Left lung (tissue), 10 donors: Measurements from ENCODE around the gene ZNF823. TPM values are rescaled to one million over a fixed set of nuclear protein-coding genes. Genes with fewer than 3 reads are reported as not detected.
"Not testable (repeated sequence)": the region's sequence is repeated elsewhere in the genome, so short reads cannot be mapped to it uniquely, and the experiment has no call there.

Experiments used
- ATAC-seq: fragments of 200-7000 bp; cut with Tn5 transposase; one replicate; pipeline ENCODE4 v1.9.1; 2020; ENCODE audit warnings: moderate library complexity
- DNase-seq, 4 donors: peaks; one replicate each; pipeline ENCODE4 v3.0.0-alpha.2; 2013 to 2020
- H3K27ac ChIP-seq, 2 donors: fragments of 200-600 bp; sonication (generic) in 1 of 2; one replicate each; pipeline versions ENCODE4 v1.5.0 to v1.8.0; 2020 to 2021
- H3K27me3 ChIP-seq, 2 donors: fragments of 200-600 bp; sonication (generic) in 1 of 2; one replicate each; pipeline versions ENCODE4 v1.5.0 to v1.8.0; 2020 to 2021
- H3K36me3 ChIP-seq, 2 donors: fragments of 200-600 bp; sonication (generic) in 1 of 2; one replicate each; pipeline versions ENCODE4 v1.5.0 to v1.8.0; 2020 to 2021
- H3K4me1 ChIP-seq, 2 donors: fragments of 200-600 bp; one replicate each; pipeline ENCODE4 v1.8.0; 2021
- H3K4me3 ChIP-seq, 2 donors: fragments of 200-600 bp; sonication (generic) in 1 of 2; one replicate each; pipeline versions ENCODE4 v1.5.0 to v1.8.0; 2020 to 2021; ENCODE audit warnings: mild to moderate bottlenecking in 1 of 2
- H3K9me3 ChIP-seq, 2 donors: fragments of 200-600 bp; sonication (generic) in 1 of 2; one replicate each; pipeline versions ENCODE4 v1.5.0 to v1.8.0; 2020 to 2021
- intact Hi-C, 2 donors: fragments of 100-400 bp; cut with DNase I; formaldehyde crosslinking; loops; one replicate each; pipeline versions ENCODE4 v1.11.2 to v1.14.2; 2022
- polyA plus RNA-seq, 6 donors: library from polyadenylated mRNA; unstranded; fragments of 120-200 nt; gene quantifications; one replicate each; pipeline ENCODE4 v1.2.1, GENCODE V29; 2013; ENCODE audit not compliant: insufficient read length in 6 of 6
- total RNA-seq, 2 donors: library from RNA; stranded (reverse); fragmentation: NEBNext Ultra II Directional; extraction: Animal tissue kit (Norgen Biotek cat#: 25700); gene quantifications; one replicate each; pipeline ENCODE4 v1.2.1, GENCODE V29; 2021
- TF ChIP-seq, protein P1 (sequence below), 2 donors: fragments of 200-600 bp; sonication (generic) in 1 of 2; IDR thresholded peaks; one replicate each; pipeline versions ENCODE4 v1.5.0 to v1.8.0; 2021; ENCODE audit warnings: antibody characterized with exemption in 2 of 2
- donor health status: DM: no; HTN: yes; CAD: no.
- donor health status: DM: no; HTN: no; CAD: no.

The ZNF823 gene
- total and polyA plus RNA-seq, 8 donors: 5.3 to 9.1 (median 8.6) TPM

- Histone ChIP-seq H3K4me3 (no peak overlapping the region), H3K9me3 (peaks cover 0 to 71% of the 10 kb centered on the region in 2 donors), H3K4me1 (no peaks in the 10 kb centered on the region), H3K27me3 (no peaks in the 10 kb centered on the region), H3K36me3 (peaks cover 0 to 26% of the 10 kb centered on the region in 2 donors), H3K27ac (no peak overlapping the region)
- DNase-seq: no peak
- ATAC-seq: no peak
- TF ChIP-seq, protein P1, sequence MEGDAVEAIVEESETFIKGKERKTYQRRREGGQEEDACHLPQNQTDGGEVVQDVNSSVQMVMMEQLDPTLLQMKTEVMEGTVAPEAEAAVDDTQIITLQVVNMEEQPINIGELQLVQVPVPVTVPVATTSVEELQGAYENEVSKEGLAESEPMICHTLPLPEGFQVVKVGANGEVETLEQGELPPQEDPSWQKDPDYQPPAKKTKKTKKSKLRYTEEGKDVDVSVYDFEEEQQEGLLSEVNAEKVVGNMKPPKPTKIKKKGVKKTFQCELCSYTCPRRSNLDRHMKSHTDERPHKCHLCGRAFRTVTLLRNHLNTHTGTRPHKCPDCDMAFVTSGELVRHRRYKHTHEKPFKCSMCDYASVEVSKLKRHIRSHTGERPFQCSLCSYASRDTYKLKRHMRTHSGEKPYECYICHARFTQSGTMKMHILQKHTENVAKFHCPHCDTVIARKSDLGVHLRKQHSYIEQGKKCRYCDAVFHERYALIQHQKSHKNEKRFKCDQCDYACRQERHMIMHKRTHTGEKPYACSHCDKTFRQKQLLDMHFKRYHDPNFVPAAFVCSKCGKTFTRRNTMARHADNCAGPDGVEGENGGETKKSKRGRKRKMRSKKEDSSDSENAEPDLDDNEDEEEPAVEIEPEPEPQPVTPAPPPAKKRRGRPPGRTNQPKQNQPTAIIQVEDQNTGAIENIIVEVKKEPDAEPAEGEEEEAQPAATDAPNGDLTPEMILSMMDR (IDR thresholded peaks at IDR 0.05): no peak
- intact Hi-C loops: no loop called here
These were observed 58.0 kb downstream of the ZNF823 start for GRCh38 chr19:11680689-11681302.

GRCh38 chr19:11678504-11678903, 60.2 kb downstream of the ZNF823 start:
- Histone ChIP-seq H3K27ac (no peak overlapping the region), H3K4me3 (no peak overlapping the region), H3K27me3 (peaks cover 0 to 10% of the 10 kb centered on the region in 2 donors), H3K4me1 (peaks cover 0 to 10% of the 10 kb centered on the region in 2 donors), H3K36me3 (peaks cover 0 to 5% of the 10 kb centered on the region in 2 donors), H3K9me3 (peaks cover 0 to 48% of the 10 kb centered on the region in 2 donors)
- TF ChIP-seq, protein P1 (IDR thresholded peaks at IDR 0.05): no peak
- no peak for ATAC-seq
- no peak for DNase-seq
- intact Hi-C loops: no loop called here

DNA sequence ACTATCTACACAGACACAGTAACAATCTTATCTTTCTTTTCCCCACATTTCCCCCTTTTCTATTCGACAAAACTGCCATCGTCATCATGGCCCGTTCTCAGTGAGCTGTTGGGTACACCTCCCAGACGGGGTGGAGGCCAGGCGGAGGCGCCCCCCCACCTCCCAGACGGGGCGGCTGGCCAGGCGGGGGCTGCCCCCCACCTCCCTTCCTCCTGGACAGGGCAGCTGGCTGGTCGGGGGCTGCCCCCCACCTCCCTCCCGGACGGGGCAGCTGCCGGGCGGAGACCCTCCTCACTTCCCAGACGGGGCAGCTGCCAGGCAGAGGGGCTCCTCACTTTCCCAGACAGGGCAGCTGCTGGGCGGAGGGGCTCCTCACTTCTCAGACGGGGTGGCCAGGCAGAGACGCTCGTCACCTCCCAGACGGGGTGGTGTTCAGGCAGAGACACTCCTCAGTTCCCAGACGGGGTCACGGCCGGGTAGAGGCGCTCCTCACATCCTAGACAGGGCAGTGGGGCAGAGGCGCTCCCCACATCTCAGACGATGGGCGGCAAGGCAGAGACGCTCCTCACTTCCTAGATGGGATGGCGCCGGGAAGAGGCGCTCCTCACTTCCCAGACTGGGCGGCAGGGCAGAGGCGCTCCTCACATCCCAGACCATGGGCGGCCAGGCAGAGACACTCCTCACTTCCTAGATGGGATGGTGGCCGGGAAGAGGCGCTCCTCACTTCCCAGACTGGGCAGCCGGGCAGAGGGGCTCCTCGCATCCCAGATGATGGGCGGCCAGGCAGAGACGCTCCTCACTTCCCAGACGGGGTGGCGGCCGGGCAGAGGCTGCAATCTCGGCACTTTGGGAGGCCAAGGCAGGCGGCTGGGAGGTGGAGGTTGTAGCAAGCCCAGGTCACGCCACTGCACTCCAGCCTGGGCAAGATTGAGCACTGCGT, 61.8 kb downstream of the ZNF823 start:
- H3K4me3 ChIP-seq, H3K27ac ChIP-seq, intact Hi-C loops, H3K36me3 ChIP-seq, DNase-seq, ATAC-seq: not testable (repeated sequence)
- Histone ChIP-seq H3K4me1 (peaks cover 0 to 12% of the 10 kb centered on the region in 2 donors), H3K27me3 (peaks cover 0 to 17% of the 10 kb centered on the region in 2 donors), H3K9me3 (peaks cover 0 to 36% of the 10 kb centered on the region in 2 donors)

- ATAC-seq: no peak
- DNase-seq: no peak
- H3K27ac ChIP-seq: no peak overlapping the region
- peaks cover 0 to 12% of the 10 kb centered on the region in 2 donors for H3K4me1 ChIP-seq
- intact Hi-C loops: no loop called here
- peaks cover 0 to 26% of the 10 kb centered on the region in 2 donors for H3K9me3 ChIP-seq
- peaks cover 0 to 3% of the 10 kb centered on the region in 2 donors for H3K36me3 ChIP-seq
- H3K4me3 ChIP-seq: no peak overlapping the region
- peaks cover 0 to 17% of the 10 kb centered on the region in 2 donors for H3K27me3 ChIP-seq
- TF ChIP-seq, protein P1 (IDR thresholded peaks at IDR 0.05): no peak
These were observed 63.2 kb downstream of the ZNF823 start for GRCh38 chr19:11675569-11675968.

- ATAC-seq: peak; percentile 33
- Histone ChIP-seq H3K36me3 (no peaks in the 10 kb centered on the region), H3K27ac (no peak overlapping the region), H3K4me1 (peaks cover 0 to 12% of the 10 kb centered on the region in 2 donors), H3K27me3 (peaks cover 0 to 17% of the 10 kb centered on the region in 2 donors), H3K9me3 (peaks cover 0 to 11% of the 10 kb centered on the region in 2 donors), H3K4me3 (peak overlapping the region; percentile 38 to 42)
- intact Hi-C loops: no loop called here
- TF ChIP-seq, protein P1 (IDR thresholded peaks at IDR 0.05): no peak
- no peak for DNase-seq
These were observed 64.7 kb downstream of the ZNF823 start for GRCh38 chr19:11674067-11674492.
